Measurements from ENCODE around the gene TRMT10A.

Gene TRMT10A, protein sequence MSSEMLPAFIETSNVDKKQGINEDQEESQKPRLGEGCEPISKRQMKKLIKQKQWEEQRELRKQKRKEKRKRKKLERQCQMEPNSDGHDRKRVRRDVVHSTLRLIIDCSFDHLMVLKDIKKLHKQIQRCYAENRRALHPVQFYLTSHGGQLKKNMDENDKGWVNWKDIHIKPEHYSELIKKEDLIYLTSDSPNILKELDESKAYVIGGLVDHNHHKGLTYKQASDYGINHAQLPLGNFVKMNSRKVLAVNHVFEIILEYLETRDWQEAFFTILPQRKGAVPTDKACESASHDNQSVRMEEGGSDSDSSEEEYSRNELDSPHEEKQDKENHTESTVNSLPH

DNA sequence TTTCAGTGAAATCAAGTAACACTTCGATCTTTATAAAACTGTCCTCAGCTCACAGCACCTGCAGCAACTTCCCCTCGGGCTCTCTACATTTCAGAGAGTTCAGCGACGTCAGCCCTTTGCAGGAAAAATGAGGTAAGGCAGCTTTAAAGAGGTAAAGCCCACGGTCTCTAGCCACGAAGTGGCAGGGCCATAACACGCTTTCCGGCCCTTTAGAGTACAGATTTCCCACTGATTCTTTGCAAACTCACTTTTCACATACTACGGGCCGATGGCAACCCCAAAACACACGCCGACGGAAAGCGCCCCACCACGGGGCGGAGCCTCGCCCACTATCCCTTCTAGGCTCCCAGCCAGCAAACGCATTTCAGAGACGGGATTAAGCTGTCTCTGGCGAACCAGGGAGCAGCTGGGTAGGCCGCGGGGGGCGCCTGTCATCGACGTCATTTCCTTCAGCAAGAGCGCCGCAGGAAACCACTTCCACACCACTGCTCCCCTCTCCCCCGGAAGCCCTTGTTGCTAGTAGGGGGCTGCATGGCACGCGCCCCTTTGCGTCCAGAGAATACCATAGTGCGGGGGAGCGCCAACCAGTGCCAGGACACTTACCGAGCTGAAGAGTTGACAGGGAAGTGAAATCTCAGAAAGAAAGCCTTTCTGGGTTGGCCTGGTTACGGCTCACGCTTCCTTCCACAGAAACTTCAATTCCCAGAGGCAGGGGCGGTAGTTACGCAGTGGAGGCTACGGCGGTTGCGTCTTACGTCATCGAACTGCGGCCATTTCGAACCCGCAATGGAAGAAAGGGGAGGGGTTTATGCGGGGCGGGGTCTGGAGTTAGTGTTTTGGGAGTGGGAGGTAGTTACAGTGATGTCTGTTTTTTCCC is at the start of gene TRMT10A:
Gene TRMT10A (minus strand): TSS at position 730 of the 877 bp plus-strand sequence. CDS start 4,701 bp downstream, outside the sequence.
- DNase-seq (ENCODE audit: low read depth), result peak; percentile 91

DNA sequence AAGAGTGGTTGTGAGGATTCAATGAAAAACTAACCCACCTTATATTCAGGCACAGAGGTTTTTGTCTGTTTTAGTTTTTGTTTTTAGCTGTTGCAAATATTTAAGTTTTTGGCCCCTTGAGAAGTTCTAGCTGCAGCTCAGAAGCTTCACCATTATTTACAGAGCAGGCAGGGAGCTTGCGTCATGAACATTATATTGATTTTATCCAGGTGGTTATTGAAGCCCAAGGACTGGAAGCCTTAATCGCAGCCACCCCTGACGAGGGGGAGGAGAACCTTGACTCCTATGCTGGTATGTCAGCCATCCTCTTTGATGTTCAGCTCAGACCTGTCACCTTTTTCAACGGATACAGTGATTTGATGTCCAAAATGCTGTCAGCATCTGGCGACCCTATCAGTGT is 48.9 kb upstream of the TRMT10A start:
- DNase-seq (ENCODE audit: low read depth), result no peak

DNA sequence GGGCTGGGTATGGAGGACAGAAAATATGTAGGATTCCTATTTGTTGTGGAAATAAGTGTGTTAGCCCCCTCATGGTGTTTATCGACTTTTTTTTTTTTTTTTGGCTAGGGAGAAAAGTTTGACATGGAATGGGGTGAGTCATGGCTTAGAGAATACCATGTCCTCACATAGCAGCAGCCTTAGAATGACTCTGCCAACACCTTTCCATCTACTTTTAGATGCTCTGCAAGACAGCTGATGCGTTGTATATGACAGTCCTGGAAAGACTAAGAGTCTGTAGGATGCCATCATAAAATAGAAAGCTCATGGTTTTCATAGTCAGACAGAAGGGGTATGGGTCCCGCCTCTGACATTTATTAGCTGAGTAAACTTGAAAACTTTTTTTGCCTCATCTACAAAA is 48.4 kb upstream of the TRMT10A start:
- DNase-seq (ENCODE audit: low read depth), result no peak

DNA sequence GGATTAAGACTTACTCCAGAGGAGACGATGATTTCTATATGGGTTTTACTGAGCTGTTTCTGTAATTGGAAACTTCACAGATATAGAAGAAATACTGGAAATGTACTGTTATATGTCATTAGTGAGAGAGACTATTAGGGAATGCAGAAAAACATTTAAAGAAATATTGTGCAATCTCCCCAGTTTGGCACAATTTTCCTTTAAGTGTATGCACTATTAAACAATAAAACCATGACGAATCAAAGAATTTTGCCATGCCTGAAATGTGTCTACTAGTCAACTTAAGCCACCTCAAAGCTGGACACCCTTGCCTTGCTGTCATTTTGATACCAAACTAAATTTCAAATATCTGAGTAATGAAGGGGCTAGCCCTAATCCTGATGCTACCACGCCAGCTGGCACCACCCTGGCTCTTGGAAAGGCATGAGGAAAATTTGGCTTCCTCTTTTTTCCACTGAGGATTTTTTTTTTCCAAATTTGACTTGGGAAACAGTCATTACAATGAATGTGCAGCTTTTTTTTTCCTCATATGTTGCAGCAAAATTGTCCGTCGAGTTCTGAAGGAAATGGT is 46.9 kb upstream of the TRMT10A start:
- no peak for DNase-seq (ENCODE audit: low read depth)

DNA sequence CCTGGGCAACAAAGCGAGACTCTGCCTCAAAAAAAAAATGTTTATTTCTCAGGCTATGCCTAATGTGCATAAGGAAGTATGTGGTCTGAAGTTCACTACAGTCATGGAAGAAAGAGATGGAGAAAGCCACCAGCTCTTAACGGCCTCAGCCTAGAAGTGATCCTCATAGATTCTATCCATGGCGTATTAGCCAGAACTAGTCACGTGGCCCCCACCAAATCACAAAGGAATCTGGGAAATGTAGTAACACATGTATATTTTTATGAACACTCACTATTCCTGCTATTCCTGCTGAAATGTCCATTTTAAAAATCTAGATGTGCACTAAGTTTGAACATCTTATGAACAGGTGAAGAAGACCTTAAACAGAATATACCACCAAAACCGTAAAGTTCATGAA is 44.6 kb upstream of the TRMT10A start:
- no peak for DNase-seq (ENCODE audit: low read depth)

DNA sequence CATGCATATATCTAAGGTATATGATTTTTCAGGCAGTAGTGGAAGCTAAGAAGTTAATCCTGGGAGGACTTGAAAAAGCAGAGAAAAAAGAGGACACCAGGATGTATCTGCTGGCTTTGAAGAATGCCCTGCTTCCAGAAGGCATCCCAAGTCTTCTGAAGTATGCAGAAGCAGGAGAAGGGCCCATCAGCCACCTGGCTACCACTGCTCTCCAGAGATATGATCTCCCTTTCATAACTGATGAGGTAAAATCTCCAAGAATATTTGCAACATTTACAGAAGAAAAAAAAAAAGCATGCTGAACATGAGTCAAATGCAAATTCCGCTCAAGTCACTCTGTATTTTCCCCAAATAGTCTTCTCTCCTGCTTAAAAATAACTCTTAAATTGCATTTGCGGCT is 42.9 kb upstream of the TRMT10A start:
- no peak for DNase-seq (ENCODE audit: low read depth)

DNA sequence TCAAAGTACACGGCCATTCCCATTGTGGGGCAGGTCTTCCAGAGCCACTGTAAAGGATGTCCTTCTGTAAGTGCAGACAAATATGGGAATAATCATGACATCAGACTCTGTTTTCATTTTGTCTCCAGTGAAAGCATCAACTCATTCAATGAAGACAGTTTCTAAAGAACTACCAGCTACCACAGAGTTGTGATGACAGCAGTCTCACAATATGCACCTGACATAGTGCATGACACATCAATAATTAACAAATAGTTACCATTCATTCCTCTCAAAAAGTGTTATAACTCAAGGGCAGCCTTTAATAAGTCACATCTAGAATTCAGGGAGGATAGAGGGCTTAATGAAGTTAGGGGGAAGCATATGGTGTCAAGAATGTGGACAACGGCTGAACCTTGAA is 31.0 kb upstream of the TRMT10A start:
- no peak for DNase-seq (ENCODE audit: low read depth)

DNA sequence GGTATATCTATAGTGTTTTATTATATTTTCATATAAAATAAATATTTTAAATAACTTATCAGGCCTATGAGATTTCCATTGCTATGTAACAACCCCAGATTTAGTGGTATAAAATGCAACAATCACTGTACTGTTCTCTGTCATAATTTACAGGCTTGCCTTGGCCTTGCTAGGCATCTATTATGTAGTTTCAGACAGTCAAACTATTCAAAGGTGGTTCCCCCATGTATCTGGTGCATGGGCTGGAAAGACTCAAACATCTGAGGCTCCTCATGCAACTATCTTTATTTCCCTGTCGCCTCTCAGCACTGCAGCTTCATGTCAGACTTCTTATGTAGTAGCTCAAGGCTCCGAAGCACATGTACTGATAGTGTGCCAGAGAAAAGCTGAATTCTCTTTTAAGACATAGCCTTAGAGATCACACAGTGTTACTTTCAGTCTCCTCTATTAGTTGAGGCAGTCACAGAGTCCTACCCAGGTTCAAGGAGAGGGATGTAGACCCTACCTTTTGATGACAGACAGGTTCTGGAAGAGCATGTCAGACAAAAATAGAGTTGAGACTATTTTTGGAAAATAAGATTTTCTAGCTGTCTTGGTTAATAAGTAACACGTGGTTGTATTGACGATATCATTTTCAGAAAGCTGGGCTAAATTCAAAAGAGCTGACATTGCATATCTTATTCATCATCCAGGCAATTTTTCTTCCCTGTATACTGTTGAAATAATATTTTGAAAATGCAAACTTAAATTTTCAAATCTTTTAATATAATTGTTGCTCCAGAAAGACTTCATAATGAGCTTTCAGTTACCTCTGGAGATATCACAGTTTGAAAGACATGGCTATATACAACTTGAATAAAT is 30.2 kb upstream of the TRMT10A start:
- no peak for DNase-seq (ENCODE audit: low read depth)

DNA sequence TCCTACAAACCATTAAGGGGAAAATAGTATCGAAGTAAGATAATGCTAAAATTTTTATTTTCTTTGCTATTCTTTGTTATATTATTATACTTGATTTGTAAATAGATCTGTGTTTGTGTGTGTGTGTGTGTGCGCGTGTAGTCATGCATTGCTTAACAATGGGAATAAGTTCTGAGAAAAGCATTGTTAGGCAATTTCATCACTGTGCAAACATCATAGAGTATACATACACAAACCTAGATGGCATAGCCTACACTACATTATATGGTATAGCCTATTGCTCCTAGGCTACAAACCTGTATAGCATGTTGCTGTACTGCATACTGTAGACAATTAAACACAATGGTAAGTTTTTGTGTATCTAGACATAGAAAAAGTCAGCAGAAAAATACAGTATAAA is 27.9 kb upstream of the TRMT10A start:
- no peak for DNase-seq (ENCODE audit: low read depth)

DNA sequence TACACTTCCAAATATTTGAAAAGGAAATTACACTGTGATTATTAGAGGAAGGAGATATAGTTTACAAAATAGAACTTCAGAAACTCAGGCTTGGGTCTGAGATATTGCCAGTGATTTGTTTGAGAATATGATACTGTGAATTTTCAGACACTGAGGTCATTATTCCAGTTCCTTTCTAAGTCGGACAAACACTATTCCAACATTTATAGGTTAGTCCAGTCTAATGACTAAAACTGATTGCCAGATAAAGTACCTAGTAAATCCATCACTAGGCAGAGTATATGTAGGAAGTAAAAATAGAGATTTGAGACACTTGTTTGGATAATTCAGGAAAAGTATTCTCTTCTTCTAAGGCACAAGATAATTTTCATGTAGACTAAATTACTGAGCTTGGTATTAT is 24.0 kb upstream of the TRMT10A start:
- no peak for DNase-seq (ENCODE audit: low read depth)

DNA sequence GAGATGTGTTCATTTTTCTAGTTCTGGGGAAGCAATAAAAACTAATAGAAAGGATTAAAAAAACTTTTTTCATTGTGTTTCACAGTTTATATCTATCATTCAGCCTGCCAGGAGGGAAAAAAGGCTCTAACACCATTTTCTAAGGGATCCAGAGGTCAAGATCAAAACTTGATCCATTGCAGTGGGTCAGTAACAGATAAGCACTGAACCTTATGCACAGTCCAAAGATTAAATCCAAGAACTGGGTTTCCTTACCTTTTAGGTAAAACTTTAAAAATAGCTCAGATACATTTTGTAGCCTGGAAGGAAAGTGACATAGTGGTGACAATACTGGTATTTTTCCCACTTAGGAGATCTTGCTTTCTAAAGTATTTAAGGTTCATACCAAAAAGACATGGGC is 23.5 kb upstream of the TRMT10A start:
- no peak for DNase-seq (ENCODE audit: low read depth)

DNA sequence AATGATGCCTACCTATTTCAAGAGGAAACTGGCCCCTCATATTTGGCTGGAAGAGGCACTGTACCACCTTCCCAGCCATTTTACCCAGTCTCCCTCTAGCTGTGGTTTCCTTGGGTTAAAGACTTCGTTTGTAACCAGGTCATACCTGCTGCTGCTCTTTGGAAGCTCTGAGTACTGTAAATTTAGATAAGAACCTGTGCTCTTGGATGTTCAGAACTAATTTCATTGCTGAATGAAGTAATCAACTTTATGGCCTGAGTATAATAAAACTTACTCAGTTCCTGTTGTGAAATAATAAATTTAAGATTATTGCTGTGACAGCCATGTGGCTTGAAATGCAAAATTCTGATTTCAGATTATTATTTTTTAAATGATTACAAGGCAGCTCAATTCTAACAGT is 23.0 kb upstream of the TRMT10A start:
- DNase-seq (ENCODE audit: low read depth), result no peak

DNA sequence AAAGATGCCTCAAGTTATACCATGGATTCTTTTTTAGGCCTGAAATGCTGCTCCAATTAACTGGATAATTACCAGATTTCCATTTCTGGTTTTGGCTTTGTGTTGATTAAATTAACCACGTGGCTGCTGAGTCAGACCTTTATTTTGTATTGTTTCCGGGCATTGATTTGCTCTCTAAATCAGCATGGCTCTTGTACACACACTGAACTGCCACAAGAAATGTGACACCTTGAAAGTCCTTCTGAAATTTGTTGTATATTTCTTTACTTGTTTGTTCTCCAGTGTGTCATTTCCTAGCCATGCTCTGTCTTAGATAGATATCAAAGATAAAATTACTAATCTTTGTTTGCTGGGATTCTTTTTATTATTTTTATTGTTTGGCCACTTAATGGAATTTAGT is 22.5 kb upstream of the TRMT10A start:
- DNase-seq (ENCODE audit: low read depth), result no peak

DNA sequence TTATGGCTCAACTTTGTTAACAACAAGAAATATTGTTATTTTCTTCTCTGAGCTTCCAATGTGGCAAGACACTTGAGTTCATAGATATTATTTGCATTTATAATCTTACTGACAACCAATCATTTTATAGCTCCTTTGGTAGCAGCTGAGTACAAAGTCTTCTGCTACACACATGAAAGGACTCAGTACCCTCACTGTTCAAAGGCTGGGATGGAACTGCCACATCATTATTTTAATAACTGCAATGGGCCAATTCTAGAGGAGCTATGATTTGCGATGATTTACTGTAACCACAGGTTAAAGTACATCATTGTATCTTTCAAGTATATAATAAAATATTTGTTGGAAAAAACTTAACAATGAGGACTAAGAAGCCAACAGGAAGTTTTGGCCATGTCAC is 21.7 kb upstream of the TRMT10A start:
- DNase-seq (ENCODE audit: low read depth), result no peak

DNA sequence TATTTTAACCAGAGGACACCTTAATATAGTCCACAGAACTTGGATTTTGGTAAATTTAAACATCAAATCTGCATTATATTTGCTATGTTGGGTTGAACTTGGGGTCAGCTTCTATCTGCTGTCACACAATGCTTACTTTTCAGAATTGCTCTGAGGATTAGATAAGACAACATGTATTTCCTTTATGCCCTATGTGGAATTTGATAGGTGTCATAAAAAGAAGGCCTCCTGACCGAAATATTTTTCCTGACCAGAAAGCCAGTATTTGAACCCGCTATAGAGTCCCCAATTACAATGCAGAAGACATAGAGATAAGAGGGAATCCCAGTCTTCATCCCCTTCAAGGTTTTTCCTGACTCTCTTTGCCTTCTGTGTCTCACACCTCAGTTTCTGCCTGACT is 14.9 kb upstream of the TRMT10A start:
- DNase-seq (ENCODE audit: low read depth), result no peak

DNA sequence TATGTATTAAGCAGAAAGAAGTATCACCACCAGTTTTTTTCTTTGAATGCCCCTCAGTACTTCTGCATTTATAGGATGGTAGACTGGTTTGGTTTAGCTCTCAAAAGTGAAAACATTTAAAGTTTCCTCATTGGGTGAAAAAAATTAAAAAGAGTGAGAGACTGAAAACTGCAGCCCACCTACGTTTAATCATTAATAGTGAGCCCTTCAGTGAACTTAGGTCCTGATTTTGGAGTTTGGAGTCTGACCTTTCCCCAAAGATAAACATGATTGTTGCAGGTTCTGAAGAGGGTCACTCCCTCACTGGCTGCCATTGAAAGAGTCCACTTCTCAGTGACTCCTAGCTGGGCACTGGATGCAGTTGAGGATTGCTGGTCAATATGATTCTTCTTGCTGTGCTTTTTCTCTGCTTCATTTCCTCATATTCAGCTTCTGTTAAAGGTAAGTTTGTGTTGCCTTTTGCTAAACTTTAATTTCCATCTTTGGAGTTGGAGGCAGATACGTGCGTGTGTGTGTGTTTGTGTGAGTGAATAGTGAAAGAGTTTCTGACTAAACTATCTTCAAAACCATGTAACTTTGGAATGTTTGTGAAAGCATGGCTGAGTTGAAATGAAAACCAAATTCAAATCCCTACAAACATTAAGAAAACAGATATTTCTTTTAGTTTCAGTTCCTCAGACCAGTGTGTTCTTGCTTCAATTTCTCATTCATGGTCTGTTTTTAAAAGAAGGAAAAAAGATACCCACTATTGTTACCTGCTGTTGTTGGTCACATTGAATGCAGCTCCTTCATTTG is 10.9 kb upstream of the TRMT10A start, which contains the start of gene MTTP:
Gene MTTP (plus strand): TSS at position 295 of the 795 bp plus-strand sequence. CDS start 86 bp downstream, at position 381.
- no peak for DNase-seq (ENCODE audit: low read depth)

DNA sequence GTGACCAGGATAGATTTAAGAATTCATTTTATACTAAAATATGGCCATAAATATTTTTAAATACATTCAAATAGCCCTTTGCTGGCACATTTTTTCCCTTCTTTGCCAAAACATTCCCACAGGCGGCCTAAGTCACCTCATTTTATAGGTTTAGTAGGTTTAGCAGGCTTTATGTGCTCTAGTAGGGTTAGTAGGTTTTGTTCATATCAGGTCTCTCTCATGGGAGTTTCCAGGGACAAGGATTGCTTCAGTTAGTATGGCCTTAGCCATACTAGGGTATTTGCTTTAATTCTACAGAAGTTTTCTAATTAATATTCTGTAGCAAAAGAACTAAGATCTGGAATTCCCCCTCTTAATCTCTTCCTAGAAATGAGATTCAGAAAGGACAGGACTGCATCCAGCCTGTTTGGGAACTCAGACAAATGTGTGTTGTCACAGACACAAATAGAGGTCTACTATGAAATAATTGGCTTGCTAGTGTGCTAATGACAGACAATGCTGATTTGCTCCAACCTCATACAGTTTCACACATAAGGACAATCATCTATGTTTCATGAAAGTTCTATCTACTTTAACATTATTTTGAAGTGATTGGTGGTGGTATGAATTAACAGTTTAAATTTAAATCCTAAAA is 10.0 kb upstream of the TRMT10A start:
- no peak for DNase-seq (ENCODE audit: low read depth)

DNA sequence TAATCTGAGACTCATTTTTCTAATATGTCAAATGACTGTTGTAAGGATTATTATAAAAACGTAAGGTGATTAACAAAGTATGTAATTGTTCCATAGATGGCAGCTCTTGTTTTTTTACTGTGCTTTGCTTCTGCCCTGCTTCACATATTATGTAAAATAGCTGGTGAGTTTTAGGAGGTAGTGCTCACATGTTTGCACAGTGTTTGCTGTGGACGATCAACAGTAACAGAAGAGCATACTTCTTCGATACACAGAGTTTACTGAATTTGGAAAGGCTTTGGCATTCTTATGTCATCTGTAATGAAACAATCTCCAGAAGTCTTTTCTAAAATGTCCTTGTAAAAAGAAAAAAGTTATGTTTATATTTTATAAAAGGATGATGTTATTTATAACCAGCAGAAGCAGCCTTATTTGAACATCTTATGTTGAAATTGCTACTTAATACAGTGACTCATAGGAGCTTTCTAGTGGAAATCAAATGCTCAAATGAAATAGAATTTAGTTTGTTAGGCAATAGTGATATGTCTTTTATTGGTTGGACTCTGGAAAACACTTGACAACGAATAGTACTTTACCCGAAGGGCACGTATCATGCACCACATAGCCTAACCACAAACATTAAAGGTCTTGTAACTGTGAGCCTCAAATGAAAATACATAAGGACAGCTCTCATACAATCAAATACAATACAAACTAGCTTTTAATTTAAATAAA is 8.8 kb upstream of the TRMT10A start:
- no peak for DNase-seq (ENCODE audit: low read depth)

DNA sequence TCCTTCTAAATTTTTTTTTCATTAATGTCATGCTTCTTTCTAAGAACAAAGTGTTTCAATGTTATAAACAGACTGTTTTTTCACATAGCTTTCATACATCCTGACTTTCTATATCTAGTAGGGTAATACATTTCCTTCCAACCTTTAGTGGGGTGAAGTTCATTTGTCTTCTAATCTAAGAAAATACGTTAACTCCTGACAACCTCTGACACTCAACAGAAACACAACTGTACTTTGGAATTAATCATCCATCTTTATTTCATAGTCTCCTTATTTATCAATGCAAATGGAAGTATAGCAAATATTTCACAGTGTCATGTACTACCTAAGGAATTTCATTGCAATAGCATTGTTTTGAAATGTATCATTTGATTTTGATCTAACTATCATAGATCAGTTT is 8.0 kb upstream of the TRMT10A start:
- no peak for DNase-seq (ENCODE audit: low read depth)

DNA sequence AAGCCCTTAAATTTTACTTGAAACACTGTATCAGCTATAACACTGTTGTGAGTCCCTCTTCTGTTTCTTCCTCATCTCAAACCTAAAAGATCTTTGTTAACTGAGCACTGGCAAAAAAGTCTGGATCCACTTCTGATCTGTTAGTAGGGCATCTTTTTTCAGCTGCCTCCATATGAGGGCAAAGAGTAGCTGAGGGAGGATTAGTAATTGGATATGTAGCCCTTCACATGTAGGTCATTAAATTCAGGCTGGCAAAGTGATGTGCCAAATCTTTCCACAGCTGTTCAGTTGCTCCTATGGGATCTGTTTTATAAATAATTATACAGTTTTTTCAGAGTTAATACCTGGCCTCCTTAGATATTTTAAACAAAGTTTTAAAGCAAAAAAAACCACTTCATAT is 1.1 kb upstream of the TRMT10A start:
- no peak for DNase-seq (ENCODE audit: low read depth)

All from activated T-cell treated with anti-CD3 and anti-CD28 coated beads for 48 hours (primary cell).